CD14-positive monocyte (primary cell): ENCODE measurements around the gene ADAMTS8. TPM values are rescaled to one million over a fixed set of nuclear protein-coding genes. Genes with fewer than 3 reads are reported as not detected.

Source experiments
- DNase-seq, 3 donors: peaks; one replicate each; pipeline ENCODE4 v3.0.0-alpha.2; 2011 to 2022
- H2AFZ ChIP-seq: 2 replicates; pipeline ENCODE4 v1.6.0; 2012; ENCODE audit warnings: mild to moderate bottlenecking, low read depth, low read length, inconsistent platforms; ENCODE audit not compliant: insufficient read depth, poor library complexity, severe bottlenecking
- H3K27ac ChIP-seq, 2 donors: 1 replicate in 1 of 2; 2 replicates in 1 of 2; pipeline ENCODE4 v1.5.1; 2012 to 2013; ENCODE audit warnings: low read length in 2 of 2, control low read depth in 1 of 2, inconsistent platforms in 1 of 2, low read depth in 1 of 2, mild to moderate bottlenecking in 1 of 2
- H3K27me3 ChIP-seq, 2 donors: one replicate each; pipeline versions ENCODE4 v1.6.0 to v1.6.1; 2011 to 2013; ENCODE audit warnings: low read length in 2 of 2; ENCODE audit not compliant: control insufficient read depth in 2 of 2, insufficient read depth in 2 of 2
- H3K36me3 ChIP-seq, 2 donors: replicated peaks in 1 of 2; 1 replicate in 1 of 2; 2 replicates in 1 of 2; pipeline versions ENCODE4 v1.5.1 to v1.6.1; 2012 to 2013; ENCODE audit warnings: low read length in 2 of 2, control low read depth in 1 of 2, inconsistent platforms in 1 of 2, mild to moderate bottlenecking in 1 of 2; ENCODE audit not compliant: insufficient read depth in 2 of 2, control insufficient read depth in 1 of 2
- H3K4me1 ChIP-seq, 2 donors: 1 replicate in 1 of 2; 2 replicates in 1 of 2; pipeline versions ENCODE4 v1.5.1 to v1.6.1; 2012 to 2013; ENCODE audit warnings: low read length in 2 of 2, control low read depth in 1 of 2, inconsistent platforms in 1 of 2, mild to moderate bottlenecking in 1 of 2, moderate library complexity in 1 of 2; ENCODE audit not compliant: insufficient read depth in 2 of 2, control insufficient read depth in 1 of 2
- H3K4me2 ChIP-seq: replicated peaks from 2 replicates; pipeline ENCODE3; 2012; ENCODE audit warnings: low read length, moderate library complexity, mild to moderate bottlenecking; ENCODE audit not compliant: poor library complexity, severe bottlenecking; ENCODE audit errors: extremely low read depth
- H3K4me3 ChIP-seq, 3 experiments: fragments of 200-600 bp in 1 of 3; sonication (generic) in 1 of 3; replicated peaks in 1 of 3; 1 replicate in 2 of 3; 2 replicates in 1 of 3; pipeline ENCODE4 v1.5.1; 2011 to 2013; ENCODE audit warnings: low read length in 3 of 3, mild to moderate bottlenecking in 3 of 3, control low read depth in 2 of 3, low read depth in 2 of 3, inconsistent platforms in 1 of 3, moderate library complexity in 1 of 3
- H3K79me2 ChIP-seq: 2 replicates; pipeline ENCODE4 v1.6.0; 2012; ENCODE audit warnings: mild to moderate bottlenecking, control low read depth, inconsistent platforms, low read length, moderate library complexity; ENCODE audit not compliant: insufficient read depth
- H3K9ac ChIP-seq: 2 replicates; pipeline ENCODE4 v1.6.0; 2017; ENCODE audit warnings: low read length, mild to moderate bottlenecking; ENCODE audit not compliant: insufficient read depth, poor library complexity, severe bottlenecking
- H3K9me3 ChIP-seq, 2 donors: replicated peaks in 1 of 2; 1 replicate in 1 of 2; 2 replicates in 1 of 2; pipeline versions ENCODE4 v1.5.1 to v1.6.1; 2012 to 2013; ENCODE audit warnings: low read length in 2 of 2, control low read depth in 1 of 2; ENCODE audit not compliant: control insufficient read depth in 1 of 2, insufficient read depth in 1 of 2
- H4K20me1 ChIP-seq: 2 replicates; pipeline ENCODE4 v1.6.0; 2012; ENCODE audit warnings: mild to moderate bottlenecking, low read length, control low read depth, moderate library complexity; ENCODE audit not compliant: insufficient read depth
- H3K27ac Mint-ChIP-seq, 7 donors: one replicate each; pipeline ENCODE4 v1.8.0; 2020; ENCODE audit warnings: mild to moderate bottlenecking in 7 of 7, mixed read lengths in 7 of 7, moderate library complexity in 6 of 7, inconsistent platforms in 2 of 7
- H3K27me3 Mint-ChIP-seq, 3 donors: one replicate each; pipeline ENCODE4 v1.8.0; 2021 to 2022; ENCODE audit warnings: low read depth in 3 of 3, mild to moderate bottlenecking in 3 of 3, mixed read lengths in 3 of 3, moderate library complexity in 3 of 3, inconsistent platforms in 1 of 3
- H3K36me3 Mint-ChIP-seq, 2 donors: one replicate each; pipeline ENCODE4 v1.8.0; 2020; ENCODE audit warnings: mixed read lengths in 2 of 2, inconsistent platforms in 1 of 2, mild to moderate bottlenecking in 1 of 2
- H3K4me1 Mint-ChIP-seq: one replicate; pipeline ENCODE4 v1.8.0; 2020; ENCODE audit warnings: mild to moderate bottlenecking, mixed read lengths
- H3K4me3 Mint-ChIP-seq, 2 donors: one replicate each; pipeline ENCODE4 v1.8.0; 2020; ENCODE audit warnings: mild to moderate bottlenecking in 2 of 2, mixed read lengths in 2 of 2, moderate library complexity in 1 of 2
- H3K9me3 Mint-ChIP-seq, 7 donors: one replicate each; pipeline ENCODE4 v1.8.0; 2020 to 2022; ENCODE audit warnings: mixed read lengths in 7 of 7, mild to moderate bottlenecking in 6 of 7, moderate library complexity in 6 of 7, inconsistent platforms in 2 of 7
- CTCF ChIP-seq: fragments of 200-600 bp; IDR thresholded peaks from one replicate; pipeline ENCODE4 v1.8.0; 2022; ENCODE audit warnings: antibody characterized with exemption, mild to moderate bottlenecking
- WGBS: methylation state at CpG from one replicate; pipeline ENCODE4 v1.1.5; 2013; ENCODE audit warnings: missing lambda C conversion rate; ENCODE audit not compliant: insufficient coverage; 5-methylcytosine and 5-hydroxymethylcytosine counted together
- intact Hi-C, 2 donors: fragments of 100-400 bp; cut with micrococcal nuclease; formaldehyde crosslinking; loops; one replicate each; pipeline versions ENCODE4 v1.15.0 to v1.15.1; 2023
- polyA plus RNA-seq, 3 donors: library from polyadenylated mRNA; depleted of rRNA in 1 of 3; unstranded in 2 of 3; stranded (reverse) in 1 of 3; fragments of 300-500 nt in 2 of 3; fragments of >200 nt in 1 of 3; fragmentation: Illumina TruSeq in 2 of 3; gene quantifications; 1 replicate in 2 of 3; 2 replicates in 1 of 3; pipeline ENCODE4 v1.2.3, GENCODE V29; 2012 to 2021

The ADAMTS8 gene
- polyA plus RNA-seq, 3 donors: not detected

- H3K4me3 ChIP-seq: no peak overlapping the region
- DNase-seq: no peak
- WGBS: 67% methylated on average over 9 of the region's 12 CpGs
- H3K79me2 ChIP-seq: no peaks in the 10 kb centered on the region
- H3K4me2 ChIP-seq: no peak overlapping the region
- H4K20me1 ChIP-seq: no peaks in the 10 kb centered on the region
- H3K4me1 Mint-ChIP-seq: no peaks in the 10 kb centered on the region
- H3K27me3 ChIP-seq: no peaks in the 10 kb centered on the region
- no peaks in the 10 kb centered on the region for H3K9me3 ChIP-seq
- H3K9me3 Mint-ChIP-seq: peaks cover 0 to 2% (median 0%) of the 10 kb centered on the region in 7 donors
- no peaks in the 10 kb centered on the region for H3K36me3 ChIP-seq
- no peaks in the 10 kb centered on the region for H3K4me1 ChIP-seq
- H3K36me3 Mint-ChIP-seq: no peaks in the 10 kb centered on the region
- peaks cover 4 to 9% (median 8%) of the 10 kb centered on the region in 3 donors for H3K27me3 Mint-ChIP-seq
- no peak overlapping the region for H2AFZ ChIP-seq
- no peak overlapping the region for H3K9ac ChIP-seq
- H3K4me3 Mint-ChIP-seq: no peak overlapping the region
- H3K27ac Mint-ChIP-seq: peak overlapping the region in 1 of 7 donors; percentile 12
- no peak overlapping the region for H3K27ac ChIP-seq
- TF ChIP-seq CTCF: no peak
- intact Hi-C loops: loop anchor here in 1 of 2 donors (5.0 kb wide), 1 partner anchor 523 kb away; no protein-coding TSS in a partner anchor
Observed at GRCh38 chr11:130390071-130390758, 38.2 kb downstream of the ADAMTS8 start.

GRCh38 chr11:130389335-130389935 is 39.0 kb downstream of the ADAMTS8 start:
- Histone ChIP-seq H3K27me3 (no peaks in the 10 kb centered on the region), H3K4me3 (no peak overlapping the region), H4K20me1 (no peaks in the 10 kb centered on the region), H3K4me2 (no peak overlapping the region), H3K9ac (no peak overlapping the region), H2AFZ (no peak overlapping the region), H3K9me3 (no peaks in the 10 kb centered on the region), H3K79me2 (no peaks in the 10 kb centered on the region), H3K36me3 (no peaks in the 10 kb centered on the region), H3K27ac (no peak overlapping the region), H3K4me1 (no peaks in the 10 kb centered on the region)
- no peak for TF ChIP-seq CTCF
- Mint-ChIP-seq H3K9me3 (peaks cover 0 to 3% (median 0%) of the 10 kb centered on the region in 7 donors), H3K4me3 (no peak overlapping the region), H3K27me3 (peaks cover 4 to 15% (median 11%) of the 10 kb centered on the region in 3 donors), H3K36me3 (no peaks in the 10 kb centered on the region), H3K27ac (no peak overlapping the region), H3K4me1 (no peaks in the 10 kb centered on the region)
- 77% methylated on average over 5 of the region's 16 CpGs for WGBS
- DNase-seq: no peak
- intact Hi-C loops: no loop called here
